ENCODE measurements around the gene COL23A1.

COL23A1 gene

GRCh38 chr5:178223828-178224335, 366.3 kb downstream of the COL23A1 start:
- DNase-seq (ENCODE audit: low spot score): no peak

- DNase-seq (ENCODE audit: low spot score): no peak
Measured at GRCh38 chr5:178223196-178223773, 366.9 kb downstream of the COL23A1 start.

- DNase-seq (ENCODE audit: low spot score): no peak
Measured at GRCh38 chr5:178222292-178222691, 367.9 kb downstream of the COL23A1 start.

- DNase-seq (ENCODE audit: low spot score): no peak
Measured at GRCh38 chr5:178221853-178222252, 368.3 kb downstream of the COL23A1 start.

GRCh38 chr5:178221282-178221681, 368.9 kb downstream of the COL23A1 start:
- no peak for DNase-seq (ENCODE audit: low spot score)

GRCh38 chr5:178218827-178219226, 371.4 kb downstream of the COL23A1 start:
- no peak for DNase-seq (ENCODE audit: low spot score)

GRCh38 chr5:178218237-178218776, 371.9 kb downstream of the COL23A1 start:
- DNase-seq (ENCODE audit: low spot score): no peak

- no peak for DNase-seq (ENCODE audit: low spot score)
Measured at GRCh38 chr5:178216779-178217178, 373.4 kb downstream of the COL23A1 start.

GRCh38 chr5:178216088-178216534, 374.1 kb downstream of the COL23A1 start:
- DNase-seq (ENCODE audit: low spot score): no peak

GRCh38 chr5:178215280-178216002, 374.8 kb downstream of the COL23A1 start:
- no peak for DNase-seq (ENCODE audit: low spot score)

- DNase-seq (ENCODE audit: low spot score): no peak
Measured at GRCh38 chr5:178214160-178214803, 375.9 kb downstream of the COL23A1 start.

- DNase-seq (ENCODE audit: low spot score): no peak
Measured at GRCh38 chr5:178213748-178214151, 376.4 kb downstream of the COL23A1 start.

GRCh38 chr5:178213003-178213461, 377.2 kb downstream of the COL23A1 start:
- DNase-seq (ENCODE audit: low spot score): no peak

- DNase-seq (ENCODE audit: low spot score): no peak
Measured at GRCh38 chr5:178212241-178213002, 377.8 kb downstream of the COL23A1 start.

GRCh38 chr5:178211095-178212048, 378.8 kb downstream of the COL23A1 start:
- DNase-seq (ENCODE audit: low spot score): no peak

GRCh38 chr5:178210686-178211085, 379.5 kb downstream of the COL23A1 start:
- no peak for DNase-seq (ENCODE audit: low spot score)

GRCh38 chr5:178210073-178210535, 380.1 kb downstream of the COL23A1 start:
- DNase-seq (ENCODE audit: low spot score): no peak

- DNase-seq (ENCODE audit: low spot score): no peak
Measured at GRCh38 chr5:178209334-178210072, 380.7 kb downstream of the COL23A1 start.

- DNase-seq (ENCODE audit: low spot score): no peak
Measured at GRCh38 chr5:178208540-178209227, 381.5 kb downstream of the COL23A1 start.
